GM18517 (cell line): ENCODE measurements around the gene NFKB2.

Source experiments
- ATAC-seq: cut with Tn5 transposase; IDR thresholded peaks from one replicate; pipeline ENCODE4 v1.9.1; 2021; ENCODE audit warnings: mild to moderate bottlenecking, moderate library complexity; ENCODE audit not compliant: unreplicated experiment

The NFKB2 gene

GRCh38 chr10:102444851-102445250 is 49.3 kb downstream of the NFKB2 start:
- no peak for ATAC-seq

- no peak for ATAC-seq
These were observed 54.0 kb downstream of the NFKB2 start for GRCh38 chr10:102449321-102450123.

GRCh38 chr10:102450124-102450373 is 54.5 kb downstream of the NFKB2 start:
- peak; percentile 12 for ATAC-seq

GRCh38 chr10:102450374-102451104 is 55.0 kb downstream of the NFKB2 start:
- peak; percentile 64 for ATAC-seq

- ATAC-seq: no peak
These were observed 55.8 kb downstream of the NFKB2 start, which contains the start of gene C10orf95 for GRCh38 chr10:102451105-102451969. C10orf95 (minus strand) TSS chr10:102451543; CDS start chr10:102451093, 450 bp downstream.
